NCI-H1092 (cell line): ENCODE measurements around the gene TRPM3.
"Not testable (repeated sequence)": the region's sequence is repeated elsewhere in the genome, so short reads cannot be mapped to it uniquely, and the experiment has no call there.

Experiments used
- DNase-seq: peaks from one replicate; lab custom pipeline; 2025; lab: John Stamatoyannopoulos, UW

The TRPM3 gene

GRCh38 chr9:70749066-70749465 lies 372.4 kb downstream of the TRPM3 start:
- no peak for DNase-seq

- no peak for DNase-seq
These were observed 374.1 kb downstream of the TRPM3 start for GRCh38 chr9:70747261-70747718.

- DNase-seq, result no peak
These were observed 374.7 kb downstream of the TRPM3 start for GRCh38 chr9:70746760-70747159.

GRCh38 chr9:70746316-70746715 lies 375.1 kb downstream of the TRPM3 start:
- no peak for DNase-seq

GRCh38 chr9:70724794-70725193 lies 396.6 kb downstream of the TRPM3 start:
- not testable (repeated sequence) for DNase-seq

- DNase-seq, result not testable (repeated sequence)
These were observed 397.4 kb downstream of the TRPM3 start for GRCh38 chr9:70724025-70724424.

GRCh38 chr9:70706797-70707196 lies 414.6 kb downstream of the TRPM3 start:
- DNase-seq, result not testable (repeated sequence)

- no peak for DNase-seq
These were observed 420.3 kb downstream of the TRPM3 start for GRCh38 chr9:70701163-70701562.

- no peak for DNase-seq
These were observed 424.6 kb downstream of the TRPM3 start for GRCh38 chr9:70696694-70697335.

- no peak for DNase-seq
These were observed 426.7 kb downstream of the TRPM3 start for GRCh38 chr9:70694758-70695157.

GRCh38 chr9:70693186-70693585 lies 428.2 kb downstream of the TRPM3 start:
- DNase-seq, result no peak

- no peak for DNase-seq
These were observed 429.0 kb downstream of the TRPM3 start for GRCh38 chr9:70692431-70692830.

- no peak for DNase-seq
These were observed 432.7 kb downstream of the TRPM3 start for GRCh38 chr9:70688704-70689103.

- DNase-seq, result no peak
These were observed 437.6 kb downstream of the TRPM3 start for GRCh38 chr9:70683841-70684240.

GRCh38 chr9:70682298-70682697 lies 439.1 kb downstream of the TRPM3 start:
- no peak for DNase-seq

- DNase-seq, result no peak
These were observed 441.6 kb downstream of the TRPM3 start for GRCh38 chr9:70679845-70680244.

- DNase-seq, result no peak
These were observed 443.3 kb downstream of the TRPM3 start for GRCh38 chr9:70678153-70678552.

GRCh38 chr9:70677055-70677735 lies 444.2 kb downstream of the TRPM3 start:
- DNase-seq, result no peak

GRCh38 chr9:70675868-70676370 lies 445.5 kb downstream of the TRPM3 start:
- no peak for DNase-seq

GRCh38 chr9:70673844-70674243 lies 447.6 kb downstream of the TRPM3 start:
- no peak for DNase-seq

GRCh38 chr9:70672161-70672649 lies 449.2 kb downstream of the TRPM3 start:
- DNase-seq, result no peak

GRCh38 chr9:70668751-70669150 lies 452.7 kb downstream of the TRPM3 start:
- no peak for DNase-seq

- DNase-seq, result no peak
These were observed 462.7 kb downstream of the TRPM3 start for GRCh38 chr9:70658765-70659164.
